Measurements from ENCODE around the gene C1orf56.

C1orf56 gene

DNA sequence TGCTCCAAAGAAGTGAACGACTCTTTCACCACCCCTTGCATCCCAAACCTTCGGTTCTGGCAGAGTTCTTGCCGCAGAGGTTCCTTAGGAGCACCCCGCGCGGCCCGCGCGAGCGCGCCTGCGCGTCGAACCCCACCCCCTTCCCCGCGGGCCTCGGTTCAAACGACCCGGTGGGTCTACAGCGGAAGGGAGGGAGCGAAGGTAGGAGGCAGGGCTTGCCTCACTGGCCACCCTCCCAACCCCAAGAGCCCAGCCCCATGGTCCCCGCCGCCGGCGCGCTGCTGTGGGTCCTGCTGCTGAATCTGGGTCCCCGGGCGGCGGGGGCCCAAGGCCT lies at the start of gene C1orf56:
C1orf56 (plus strand) TSS at position 161 of the 334 bp plus-strand sequence; CDS start at position 258, 97 bp downstream.
- no peak for DNase-seq (ENCODE audit: low read depth)

GRCh38 chr1:150997949-150998348 lies 49.6 kb upstream of the C1orf56 start:
- no peak for DNase-seq (ENCODE audit: low read depth)

GRCh38 chr1:150999051-150999674 lies 48.4 kb upstream of the C1orf56 start:
- no peak for DNase-seq (ENCODE audit: low read depth)

- DNase-seq (ENCODE audit: low read depth) = no peak
Observed at GRCh38 chr1:150999926-151000325, 47.6 kb upstream of the C1orf56 start.

DNA sequence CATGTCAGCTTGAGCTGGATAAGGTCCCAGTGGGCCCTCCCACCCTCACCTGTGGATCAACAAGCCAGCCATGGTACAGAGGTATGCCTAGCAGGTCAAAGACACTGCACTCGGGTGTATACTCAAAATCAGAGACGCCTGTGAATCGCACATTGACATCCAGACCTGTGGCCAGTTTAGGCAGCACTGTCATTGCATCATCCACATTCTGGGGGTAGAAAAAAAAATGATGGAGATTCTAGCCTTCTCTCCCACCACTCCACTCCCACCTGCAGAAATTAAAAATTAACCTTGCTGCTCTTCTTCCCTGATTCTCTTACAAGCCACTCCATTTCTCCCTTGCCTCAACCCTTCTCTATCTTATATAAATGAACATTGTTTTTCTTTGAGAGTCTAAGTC lies 47.1 kb upstream of the C1orf56 start:
- DNase-seq (ENCODE audit: low read depth) = no peak

DNA sequence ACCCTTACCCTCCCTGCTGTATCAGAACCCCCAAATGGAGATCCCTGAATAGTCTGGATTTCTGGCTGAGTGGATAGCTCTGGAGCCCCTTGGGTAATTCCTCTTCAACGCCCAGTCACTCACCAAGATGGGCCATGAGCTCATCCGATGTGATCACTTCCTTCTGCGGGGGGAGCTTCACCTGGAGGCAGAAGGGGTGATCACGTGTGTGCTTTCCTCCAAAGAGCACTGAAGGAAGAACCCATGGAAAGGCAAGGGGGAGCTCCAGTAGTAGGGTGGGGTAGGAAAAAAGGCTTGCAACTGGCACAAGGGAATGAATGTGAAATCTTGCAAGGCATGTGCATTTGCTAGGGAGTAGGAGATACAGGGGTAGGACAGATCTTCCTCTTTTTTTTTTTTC lies 45.9 kb upstream of the C1orf56 start:
- no peak for DNase-seq (ENCODE audit: low read depth)

GRCh38 chr1:151002051-151002450 lies 45.5 kb upstream of the C1orf56 start:
- no peak for DNase-seq (ENCODE audit: low read depth)

GRCh38 chr1:151002611-151003010 lies 44.9 kb upstream of the C1orf56 start:
- DNase-seq (ENCODE audit: low read depth) = no peak

DNA sequence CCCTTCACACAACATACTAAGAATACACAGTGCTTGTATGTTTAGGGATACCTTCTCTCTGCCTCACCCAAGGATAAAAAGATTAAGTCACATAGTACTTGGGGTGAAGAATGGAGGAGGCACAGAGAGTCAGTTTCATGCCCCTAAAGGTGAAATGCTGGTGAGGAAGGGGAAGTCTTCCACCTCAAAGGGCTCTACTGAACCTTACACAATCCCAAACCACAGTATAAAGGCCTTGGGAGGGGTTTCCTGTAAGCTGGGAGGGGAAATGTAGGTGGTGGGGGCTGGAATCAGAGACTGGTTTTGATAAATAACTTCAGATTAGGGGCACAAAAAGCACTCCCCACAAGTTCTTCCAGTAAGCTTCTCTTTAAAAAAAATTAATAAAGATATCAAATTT lies 44.4 kb upstream of the C1orf56 start:
- no peak for DNase-seq (ENCODE audit: low read depth)

GRCh38 chr1:151005729-151006319 lies 41.7 kb upstream of the C1orf56 start:
- no peak for DNase-seq (ENCODE audit: low read depth)

- no peak for DNase-seq (ENCODE audit: low read depth)
Observed at GRCh38 chr1:151006327-151007052, 41.1 kb upstream of the C1orf56 start, which contains the start of gene MINDY1. Gene MINDY1 (minus strand): TSS chr1:151006902. CDS start chr1:151002617, 4,285 bp downstream.

- no peak for DNase-seq (ENCODE audit: low read depth)
Observed at GRCh38 chr1:151007853-151008243, 39.7 kb upstream of the C1orf56 start.

DNA sequence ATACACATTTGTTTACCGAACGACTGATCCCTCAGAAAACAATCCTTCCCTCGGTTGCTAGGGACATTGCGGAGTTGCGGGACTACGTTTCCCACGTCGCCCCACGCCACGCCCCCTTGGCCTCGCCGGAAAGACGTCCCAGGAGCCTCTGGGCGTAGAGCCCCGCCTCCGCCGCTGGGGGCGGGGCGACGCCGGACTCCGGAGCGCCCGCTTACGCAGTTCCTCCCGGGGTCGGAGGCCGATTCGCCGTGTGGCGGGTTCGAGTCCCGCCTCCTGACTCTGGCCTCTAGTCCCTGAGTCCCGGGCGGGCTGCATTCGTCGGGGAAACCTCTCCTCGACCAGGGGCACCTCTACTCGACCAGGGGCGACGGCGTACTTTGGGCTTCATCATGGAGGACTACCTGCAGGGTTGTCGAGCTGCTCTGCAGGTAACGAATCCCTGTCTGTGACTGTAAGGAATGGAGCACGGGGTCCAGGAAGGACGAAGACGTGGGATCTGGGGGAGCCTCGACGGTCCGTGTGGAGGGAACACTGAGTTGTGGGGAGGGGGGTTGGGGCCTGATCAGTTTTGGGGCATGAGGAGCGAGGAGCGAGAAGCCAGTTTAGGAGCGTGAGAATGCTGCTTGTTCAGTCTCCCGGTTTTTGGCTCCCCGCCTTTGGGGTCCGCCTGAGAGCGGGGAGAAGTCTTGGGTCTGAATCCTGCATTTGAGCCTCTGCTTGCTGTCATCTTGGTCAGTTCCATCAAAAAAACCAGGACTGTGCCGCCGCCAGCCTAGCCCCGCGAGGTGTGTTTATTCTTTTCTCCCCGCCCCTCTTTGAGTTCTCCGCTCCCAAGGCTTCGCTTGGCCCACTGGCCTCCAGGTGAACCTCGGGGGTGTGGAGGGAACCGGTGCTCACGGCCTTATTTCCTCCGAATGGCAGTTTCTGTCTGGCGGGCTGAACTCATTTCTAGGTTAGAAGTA lies 39.0 kb upstream of the C1orf56 start, which contains the start of gene PRUNE1:
PRUNE1 (plus strand) TSS at position 206 of the 962 bp plus-strand sequence; CDS start at position 390, 184 bp downstream.
- DNase-seq (ENCODE audit: low read depth) = peak; percentile 94

- DNase-seq (ENCODE audit: low read depth) = no peak
Observed at GRCh38 chr1:151009206-151009587, 38.4 kb upstream of the C1orf56 start.

- DNase-seq (ENCODE audit: low read depth) = no peak
Observed at GRCh38 chr1:151009674-151010345, 37.7 kb upstream of the C1orf56 start.

GRCh38 chr1:151010346-151010726 lies 37.2 kb upstream of the C1orf56 start:
- no peak for DNase-seq (ENCODE audit: low read depth)

DNA sequence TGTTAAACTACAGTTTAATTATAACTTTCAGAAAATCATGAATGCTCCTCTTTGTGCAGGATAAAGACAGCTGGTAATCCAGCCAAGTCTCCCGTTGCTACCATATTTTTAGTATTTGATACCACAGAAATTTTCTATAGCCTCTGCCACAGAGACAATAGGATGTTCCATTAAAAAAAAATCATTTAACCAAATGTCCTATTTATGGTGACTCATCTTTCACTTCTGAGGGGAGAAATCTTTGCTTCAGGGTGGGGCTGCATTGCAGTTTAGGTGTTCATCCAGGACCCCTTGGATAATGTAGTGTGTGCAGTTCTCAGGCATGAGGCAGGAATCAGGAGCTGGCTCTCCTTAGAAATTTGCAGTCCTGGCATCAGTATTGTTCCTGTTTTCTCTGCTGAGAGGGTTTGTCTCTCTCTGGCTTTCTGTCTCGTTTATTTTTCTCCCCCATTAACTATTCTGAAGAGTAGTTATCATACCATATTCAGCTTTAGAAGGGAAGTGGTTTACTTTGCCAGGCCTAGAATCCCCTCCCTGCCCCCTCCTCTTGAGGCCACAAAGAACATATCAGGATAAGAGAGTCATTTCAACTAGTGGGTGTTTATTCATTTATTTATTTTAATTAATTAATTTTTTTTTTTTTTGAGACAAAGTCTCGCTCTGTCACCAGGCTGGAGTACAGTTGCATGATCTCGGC lies 36.2 kb upstream of the C1orf56 start:
- no peak for DNase-seq (ENCODE audit: low read depth)

GRCh38 chr1:151012684-151013471 lies 34.7 kb upstream of the C1orf56 start:
- DNase-seq (ENCODE audit: low read depth) = no peak

- no peak for DNase-seq (ENCODE audit: low read depth)
Observed at GRCh38 chr1:151013518-151013917, 34.0 kb upstream of the C1orf56 start.

DNA sequence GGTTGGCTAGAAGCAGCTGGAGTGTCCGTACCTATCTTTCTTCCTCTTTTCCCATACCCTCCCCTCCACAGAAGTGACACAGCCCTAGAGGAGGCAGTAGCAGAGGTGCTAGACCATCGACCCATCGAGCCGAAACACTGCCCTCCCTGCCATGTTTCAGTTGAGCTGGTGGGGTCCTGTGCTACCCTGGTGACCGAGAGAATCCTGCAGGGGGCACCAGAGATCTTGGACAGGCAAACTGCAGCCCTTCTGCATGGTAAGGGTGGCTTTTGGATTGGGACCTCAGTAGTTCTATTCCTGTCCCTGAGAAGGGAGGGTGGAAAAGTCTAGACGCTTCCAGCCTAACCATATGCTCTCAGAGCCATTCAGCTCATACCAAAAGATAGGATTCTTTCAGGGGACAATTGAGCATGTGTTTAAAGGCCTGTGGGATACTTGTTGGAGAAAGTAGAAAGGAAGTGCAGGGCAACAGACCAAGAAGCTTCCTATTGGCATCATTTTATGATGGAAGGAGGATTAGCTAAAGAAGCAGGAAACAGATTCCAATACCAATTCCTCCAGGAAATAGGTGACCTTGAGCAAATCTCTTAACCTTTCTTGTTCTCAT lies 22.9 kb upstream of the C1orf56 start:
- DNase-seq (ENCODE audit: low read depth) = peak; percentile 86

Measured in stimulated activated CD8-positive, alpha-beta memory T cell treated with anti-CD3 and anti-CD28 coated beads, Interleukin-15, amount 100 ng/mL, for 1 hour (primary cell).